ENCODE measurements around the gene LTBP4.
"Not testable (repeated sequence)": the region's sequence is repeated elsewhere in the genome, so short reads cannot be mapped to it uniquely, and the experiment has no call there.

LTBP4 gene

GRCh38 chr19:40617961-40618360 is 16.8 kb downstream of the LTBP4 start:
- Histone ChIP-seq H3K27ac (ENCODE audit: low read length) (no peak overlapping the region), H3K27me3 (ENCODE audit: insufficient read depth, low read length) (peaks cover under 1% of the 10 kb centered on the region; the same call in 1 of the 2 replicates), H3K9me3 (ENCODE audit: insufficient read depth, low read depth, low read length) (no peaks in the 10 kb centered on the region), H3K9ac (ENCODE audit: low read depth, low read length) (no peak overlapping the region), H3K4me3 (ENCODE audit: low read length) (no peak overlapping the region), H3K4me1 (ENCODE audit: insufficient read depth, low read length) (peaks cover under 1% of the 10 kb centered on the region), H3K36me3 (ENCODE audit: insufficient read depth, low read depth, low read length) (peaks cover 27% of the 10 kb centered on the region)

- H3K4me1 ChIP-seq (ENCODE audit: insufficient read depth, low read length), result peaks cover 6% of the 10 kb centered on the region
- no peak overlapping the region for H3K27ac ChIP-seq (ENCODE audit: low read length)
- no peaks in the 10 kb centered on the region for H3K9me3 ChIP-seq (ENCODE audit: insufficient read depth, low read depth, low read length)
- H3K4me3 ChIP-seq (ENCODE audit: low read length), result no peak overlapping the region
- no peak overlapping the region for H3K9ac ChIP-seq (ENCODE audit: low read depth, low read length)
- H3K27me3 ChIP-seq (ENCODE audit: insufficient read depth, low read length), result no peaks in the 10 kb centered on the region
- H3K36me3 ChIP-seq (ENCODE audit: insufficient read depth, low read depth, low read length), result peaks cover 27% of the 10 kb centered on the region
Measured at GRCh38 chr19:40619333-40620160, 18.4 kb downstream of the LTBP4 start.

DNA sequence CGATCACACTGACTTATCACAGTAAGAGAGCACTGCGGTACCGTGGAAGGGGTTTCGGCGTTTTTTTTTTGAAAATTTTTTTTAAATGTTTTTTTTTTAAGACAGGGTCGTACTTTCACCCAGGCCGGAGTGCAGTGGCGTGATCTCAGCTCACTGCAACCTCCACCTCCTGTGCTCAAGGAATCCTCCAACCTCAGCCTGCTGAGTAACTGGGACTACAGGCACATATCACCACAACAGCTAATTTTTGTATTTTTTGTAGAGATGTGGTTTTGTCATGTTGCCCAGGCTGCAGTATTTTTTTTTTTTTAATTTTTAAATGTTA is 19.0 kb downstream of the LTBP4 start:
- peaks cover 6% of the 10 kb centered on the region for H3K4me1 ChIP-seq (ENCODE audit: insufficient read depth, low read length)
- no peak overlapping the region for H3K4me3 ChIP-seq (ENCODE audit: low read length)
- no peak overlapping the region for H3K9ac ChIP-seq (ENCODE audit: low read depth, low read length)
- no peaks in the 10 kb centered on the region for H3K9me3 ChIP-seq (ENCODE audit: insufficient read depth, low read depth, low read length)
- H3K36me3 ChIP-seq (ENCODE audit: insufficient read depth, low read depth, low read length), result peaks cover 27% of the 10 kb centered on the region
- no peaks in the 10 kb centered on the region for H3K27me3 ChIP-seq (ENCODE audit: insufficient read depth, low read length)
- H3K27ac ChIP-seq (ENCODE audit: low read length), result no peak overlapping the region

- Histone ChIP-seq H3K36me3 (ENCODE audit: insufficient read depth, low read depth, low read length) (peaks cover 30% of the 10 kb centered on the region), H3K9me3 (ENCODE audit: insufficient read depth, low read depth, low read length) (no peaks in the 10 kb centered on the region), H3K9ac (ENCODE audit: low read depth, low read length) (no peak overlapping the region), H3K27me3 (ENCODE audit: insufficient read depth, low read length) (peaks cover 2% of the 10 kb centered on the region; the same call in 1 of the 2 replicates), H3K4me3 (ENCODE audit: low read length) (no peak overlapping the region), H3K27ac (ENCODE audit: low read length) (no peak overlapping the region), H3K4me1 (ENCODE audit: insufficient read depth, low read length) (peaks cover 6% of the 10 kb centered on the region)
Measured at GRCh38 chr19:40621283-40621682, 20.1 kb downstream of the LTBP4 start.

DNA sequence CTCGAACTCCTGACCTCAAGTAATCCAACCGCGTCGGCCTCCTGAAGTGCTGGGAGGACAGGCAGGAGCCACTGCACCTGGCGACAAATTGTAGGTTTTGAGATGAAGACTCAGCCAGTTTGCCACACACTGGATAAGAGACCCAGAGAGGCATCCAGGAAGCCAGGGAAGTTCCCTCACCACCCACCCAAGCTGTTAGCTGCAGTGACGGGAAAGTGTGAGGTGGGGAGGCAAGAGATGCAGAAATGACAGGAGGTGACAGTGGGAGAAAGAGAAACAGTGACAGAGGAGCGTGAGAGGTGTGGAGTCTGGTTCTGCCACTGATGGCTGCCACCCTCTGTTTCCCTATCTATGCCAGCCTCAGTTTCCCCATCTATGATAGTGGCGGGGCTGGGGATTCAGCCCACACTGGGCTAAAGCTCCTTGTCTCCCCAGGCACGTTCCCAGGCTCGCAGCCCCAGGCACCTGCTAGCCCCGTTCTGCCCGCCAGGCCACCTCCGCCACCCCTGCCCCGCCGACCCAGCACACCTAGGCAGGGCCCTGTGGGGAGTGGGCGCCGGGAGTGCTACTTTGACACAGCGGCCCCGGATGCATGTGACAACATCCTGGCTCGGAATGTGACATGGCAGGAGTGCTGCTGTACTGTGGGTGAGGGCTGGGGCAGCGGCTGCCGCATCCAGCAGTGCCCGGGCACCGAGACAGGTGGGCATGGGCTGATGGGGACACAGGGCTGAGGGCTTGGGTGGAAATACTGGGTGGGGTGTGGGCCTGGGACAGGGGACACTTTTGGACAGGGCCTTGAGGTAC is 21.0 kb downstream of the LTBP4 start:
- peaks cover 6% of the 10 kb centered on the region for H3K4me1 ChIP-seq (ENCODE audit: insufficient read depth, low read length)
- no peak overlapping the region for H3K27ac ChIP-seq (ENCODE audit: low read length)
- H3K9ac ChIP-seq (ENCODE audit: low read depth, low read length), result no peak overlapping the region
- peaks cover 29% of the 10 kb centered on the region for H3K36me3 ChIP-seq (ENCODE audit: insufficient read depth, low read depth, low read length)
- no peaks in the 10 kb centered on the region for H3K9me3 ChIP-seq (ENCODE audit: insufficient read depth, low read depth, low read length)
- H3K27me3 ChIP-seq (ENCODE audit: insufficient read depth, low read length), result peaks cover 6% of the 10 kb centered on the region; the same call in 1 of the 2 replicates
- no peak overlapping the region for H3K4me3 ChIP-seq (ENCODE audit: low read length)

GRCh38 chr19:40622773-40623075 is 21.6 kb downstream of the LTBP4 start:
- peaks cover 6% of the 10 kb centered on the region for H3K4me1 ChIP-seq (ENCODE audit: insufficient read depth, low read length)
- no peaks in the 10 kb centered on the region for H3K9me3 ChIP-seq (ENCODE audit: insufficient read depth, low read depth, low read length)
- no peak overlapping the region for H3K9ac ChIP-seq (ENCODE audit: low read depth, low read length)
- H3K4me3 ChIP-seq (ENCODE audit: low read length), result no peak overlapping the region
- no peak overlapping the region for H3K27ac ChIP-seq (ENCODE audit: low read length)
- H3K27me3 ChIP-seq (ENCODE audit: insufficient read depth, low read length), result peaks cover 6% of the 10 kb centered on the region; the same call in 1 of the 2 replicates
- H3K36me3 ChIP-seq (ENCODE audit: insufficient read depth, low read depth, low read length), result peaks cover 29% of the 10 kb centered on the region

- Histone ChIP-seq H3K9me3 (ENCODE audit: insufficient read depth, low read depth, low read length) (no peaks in the 10 kb centered on the region), H3K27ac (ENCODE audit: low read length) (peak overlapping the region; percentile 21), H3K4me1 (ENCODE audit: insufficient read depth, low read length) (peaks cover 6% of the 10 kb centered on the region), H3K27me3 (ENCODE audit: insufficient read depth, low read length) (peaks cover 6% of the 10 kb centered on the region; the same call in 1 of the 2 replicates), H3K4me3 (ENCODE audit: low read length) (peak overlapping the region; percentile 63), H3K36me3 (ENCODE audit: insufficient read depth, low read depth, low read length) (peaks cover 29% of the 10 kb centered on the region), H3K9ac (ENCODE audit: low read depth, low read length) (peak overlapping the region; percentile 48; the same call in 1 of the 2 replicates)
Measured at GRCh38 chr19:40623403-40624251, 22.5 kb downstream of the LTBP4 start.

- H3K4me1 ChIP-seq (ENCODE audit: insufficient read depth, low read length); H3K9me3 ChIP-seq (ENCODE audit: insufficient read depth, low read depth, low read length); H3K4me3 ChIP-seq (ENCODE audit: low read length); H3K27ac ChIP-seq (ENCODE audit: low read length); H3K9ac ChIP-seq (ENCODE audit: low read depth, low read length); H3K27me3 ChIP-seq (ENCODE audit: insufficient read depth, low read length): not testable (repeated sequence)
- H3K36me3 ChIP-seq (ENCODE audit: insufficient read depth, low read depth, low read length), result peaks cover 23% of the 10 kb centered on the region
Measured at GRCh38 chr19:40624369-40625153, 23.4 kb downstream of the LTBP4 start.

DNA sequence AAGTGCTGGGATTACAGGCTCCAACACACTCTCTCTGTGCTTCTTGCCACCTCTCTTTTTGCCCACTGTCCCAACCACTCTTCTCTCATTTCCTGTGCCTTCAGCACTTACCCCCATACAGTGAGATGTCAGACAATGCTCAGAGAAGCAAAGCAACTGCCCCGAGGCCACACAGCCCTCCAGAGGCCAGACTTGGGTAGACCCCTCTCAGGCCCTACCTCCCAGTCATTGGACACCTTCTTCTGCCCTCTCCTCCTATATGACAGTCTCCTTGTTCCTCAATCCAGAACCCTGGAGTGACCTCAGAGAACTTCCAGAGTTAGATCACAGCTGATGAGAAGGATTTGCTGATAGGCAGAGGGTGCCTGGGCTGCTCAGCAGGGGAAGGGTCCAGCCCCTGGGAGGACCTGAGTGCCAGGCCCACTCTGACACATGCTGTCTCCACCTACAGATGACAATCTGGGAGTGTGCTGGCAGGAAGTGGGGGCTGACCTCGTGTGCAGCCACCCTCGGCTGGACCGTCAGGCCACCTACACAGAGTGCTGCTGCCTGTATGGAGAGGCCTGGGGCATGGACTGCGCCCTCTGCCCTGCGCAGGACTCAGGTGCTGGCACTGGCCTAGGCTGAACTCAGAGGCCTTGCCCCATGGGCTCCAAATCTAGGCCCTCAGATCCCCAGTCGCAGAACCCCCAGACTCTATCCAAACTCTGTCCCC is 24.4 kb downstream of the LTBP4 start:
- peaks cover 6% of the 10 kb centered on the region; the same call in 1 of the 2 replicates for H3K27me3 ChIP-seq (ENCODE audit: insufficient read depth, low read length)
- no peak overlapping the region for H3K4me3 ChIP-seq (ENCODE audit: low read length)
- no peak overlapping the region for H3K9ac ChIP-seq (ENCODE audit: low read depth, low read length)
- H3K4me1 ChIP-seq (ENCODE audit: insufficient read depth, low read length), result peaks cover 6% of the 10 kb centered on the region
- no peaks in the 10 kb centered on the region for H3K9me3 ChIP-seq (ENCODE audit: insufficient read depth, low read depth, low read length)
- H3K36me3 ChIP-seq (ENCODE audit: insufficient read depth, low read depth, low read length), result peaks cover 18% of the 10 kb centered on the region
- no peak overlapping the region for H3K27ac ChIP-seq (ENCODE audit: low read length)

DNA sequence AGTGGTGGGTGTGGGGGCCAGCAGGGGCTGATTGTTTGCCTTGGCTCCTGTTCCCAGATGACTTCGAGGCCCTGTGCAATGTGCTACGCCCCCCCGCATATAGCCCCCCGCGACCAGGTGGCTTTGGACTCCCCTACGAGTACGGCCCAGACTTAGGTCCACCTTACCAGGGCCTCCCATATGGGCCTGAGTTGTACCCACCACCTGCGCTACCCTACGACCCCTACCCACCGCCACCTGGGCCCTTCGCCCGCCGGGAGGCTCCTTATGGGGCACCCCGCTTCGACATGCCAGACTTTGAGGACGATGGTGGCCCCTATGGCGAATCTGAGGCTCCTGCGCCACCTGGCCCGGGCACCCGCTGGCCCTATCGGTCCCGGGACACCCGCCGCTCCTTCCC is 25.7 kb downstream of the LTBP4 start:
- peaks cover 13% of the 10 kb centered on the region; the same call in 1 of the 2 replicates for H3K36me3 ChIP-seq (ENCODE audit: insufficient read depth, low read depth, low read length)
- no peak overlapping the region for H3K9ac ChIP-seq (ENCODE audit: low read depth, low read length)
- H3K4me1 ChIP-seq (ENCODE audit: insufficient read depth, low read length), result peaks cover 15% of the 10 kb centered on the region
- no peaks in the 10 kb centered on the region for H3K9me3 ChIP-seq (ENCODE audit: insufficient read depth, low read depth, low read length)
- peaks cover 6% of the 10 kb centered on the region; the same call in 1 of the 2 replicates for H3K27me3 ChIP-seq (ENCODE audit: insufficient read depth, low read length)
- H3K4me3 ChIP-seq (ENCODE audit: low read length), result no peak overlapping the region
- H3K27ac ChIP-seq (ENCODE audit: low read length), result no peak overlapping the region

Data from iPS-20b (cell line).